HEK293T (cell line): ENCODE data around the gene LRRC74A.

ENCODE experiments used
- CTCF ChIA-PET: fragments of 350-600 bp; formaldehyde crosslinking; extraction: SDS; loops from one replicate; lab custom pipeline; 2021; ENCODE audit warnings: antibody characterized with exemption, inconsistent platforms; lab: Yijun Ruan, JAX
- POLR2A ChIA-PET: fragments of 350-600 bp; formaldehyde crosslinking; extraction: SDS; loops from one replicate; lab custom pipeline; 2020; ENCODE audit warnings: antibody characterized with exemption, inconsistent platforms; lab: Yijun Ruan, JAX
- DNase-seq: peaks from one replicate; pipeline ENCODE4 v3.0.0; 2012; ENCODE audit warnings: mixed read lengths; ENCODE audit errors: extremely low spot score
- ARNT ChIP-seq: fragments of 450-650 bp; IDR thresholded peaks from 2 replicates; pipeline ENCODE4 v1.6.1; 2017; ENCODE audit warnings: mild to moderate bottlenecking
- BHLHE40 ChIP-seq: fragments of 450-650 bp; IDR thresholded peaks from 2 replicates; pipeline ENCODE4 v1.6.1; 2016; ENCODE audit warnings: mild to moderate bottlenecking, moderate library complexity, borderline replicate concordance
- CTBP1 ChIP-seq: fragments of 450-650 bp; IDR thresholded peaks from 2 replicates; pipeline ENCODE4 v1.6.1; 2016; ENCODE audit warnings: borderline replicate concordance
- ELF4 ChIP-seq: fragments of 450-650 bp; IDR thresholded peaks from 2 replicates; pipeline ENCODE4 v1.6.1; 2017; ENCODE audit warnings: antibody characterized with exemption
- FOXA1 ChIP-seq: fragments of 450-650 bp; IDR thresholded peaks from 2 replicates; pipeline ENCODE4 v1.6.1; 2016; ENCODE audit warnings: mild to moderate bottlenecking
- FOXK2 ChIP-seq: fragments of 450-650 bp; IDR thresholded peaks from 2 replicates; pipeline ENCODE4 v1.6.1; 2016; ENCODE audit warnings: mild to moderate bottlenecking
- FOXM1 ChIP-seq: fragments of 450-650 bp; IDR thresholded peaks from 2 replicates; pipeline ENCODE4 v1.6.1; 2017; ENCODE audit warnings: mild to moderate bottlenecking, borderline replicate concordance
- HDGF ChIP-seq: fragments of 450-650 bp; IDR thresholded peaks from 2 replicates; pipeline ENCODE4 v1.6.1; 2017; ENCODE audit warnings: antibody characterized with exemption, borderline replicate concordance
- L3MBTL2 ChIP-seq: fragments of 450-650 bp; conservative IDR thresholded peaks from 2 replicates; pipeline ENCODE4 v1.6.1; 2016; ENCODE audit warnings: mild to moderate bottlenecking
- LEF1 ChIP-seq: fragments of 450-650 bp; IDR thresholded peaks from 2 replicates; pipeline ENCODE4 v1.6.1; 2017; ENCODE audit warnings: mild to moderate bottlenecking, borderline replicate concordance
- NFRKB ChIP-seq: fragments of 450-650 bp; IDR thresholded peaks from 2 replicates; pipeline ENCODE4 v1.6.1; 2016; ENCODE audit warnings: mild to moderate bottlenecking, moderate library complexity
- PKNOX1 ChIP-seq: fragments of 450-650 bp; IDR thresholded peaks from 2 replicates; pipeline ENCODE4 v1.6.1; 2016
- SP1 ChIP-seq: fragments of 450-650 bp; IDR thresholded peaks from 2 replicates; pipeline ENCODE4 v1.6.1; 2017
- SUZ12 ChIP-seq: fragments of 450-650 bp; IDR thresholded peaks from 2 replicates; pipeline ENCODE4 v1.6.1; 2016; ENCODE audit warnings: mild to moderate bottlenecking
- TARDBP ChIP-seq: fragments of 450-650 bp; IDR thresholded peaks from 2 replicates; pipeline ENCODE4 v1.6.1; 2016
- ZNF384 ChIP-seq: fragments of 450-650 bp; IDR thresholded peaks from 2 replicates; pipeline ENCODE4 v1.6.1; 2016

Gene LRRC74A

DNA sequence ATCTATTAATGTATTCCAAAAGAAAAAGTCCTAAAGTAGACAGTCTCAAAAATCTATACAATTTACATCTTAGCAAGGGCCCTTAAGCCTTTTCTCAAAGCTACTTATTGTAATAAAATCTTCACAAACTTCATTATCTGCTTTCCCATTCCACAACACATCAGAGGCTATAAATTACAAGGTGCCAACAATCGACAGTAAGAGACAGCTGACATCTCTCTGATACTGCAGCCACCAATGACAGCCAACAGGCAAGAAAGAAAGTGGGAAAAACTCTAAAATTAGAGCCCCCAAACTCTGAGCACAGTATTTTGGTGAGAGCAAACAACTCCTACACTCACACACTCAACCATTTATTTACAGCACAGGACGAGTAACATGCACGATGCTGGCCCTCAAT is 15.7 kb upstream of the LRRC74A start:
- ChIA-PET POLR2A (interaction anchor here (0.7 to 1.8 kb wide), 4 partner anchors 11 to 458 kb away, joined by 3 to 7 read pairs (median 3); no protein-coding TSS in a partner anchor), CTCF (interaction anchor here (0.7 to 1.6 kb wide), 7 partner anchors 11 to 341 kb away, joined by 3 to 6 read pairs (median 3); no protein-coding TSS in a partner anchor)
- DNase-seq: no peak
- TF ChIP-seq PKNOX1 (peak; percentile 75), FOXK2 (no peak)

DNA sequence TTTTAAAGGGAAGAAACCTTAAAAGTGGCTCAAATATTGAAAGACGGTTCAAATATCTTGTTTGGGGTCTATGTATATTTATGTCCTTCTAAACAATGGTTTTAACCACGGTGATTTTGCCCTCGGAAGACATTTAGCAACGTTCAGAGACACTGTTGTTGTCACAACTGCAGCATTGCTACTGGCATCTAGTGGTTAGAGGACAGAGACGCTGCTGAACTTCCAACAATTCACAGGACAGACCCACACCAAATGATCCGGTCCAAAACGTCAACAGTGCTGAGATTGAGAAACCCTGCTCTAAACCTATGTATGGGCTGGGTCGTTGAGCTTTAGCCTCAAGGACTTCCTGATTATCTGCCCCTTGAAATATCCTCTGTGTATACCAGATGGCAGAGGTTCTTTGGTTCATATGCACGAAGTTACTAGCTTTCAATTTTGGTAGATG is 15.2 kb upstream of the LRRC74A start:
- DNase-seq: peak; percentile 33
- POLR2A ChIA-PET: interaction anchor here (0.7 to 1.8 kb wide), 6 partner anchors 11 to 458 kb away, joined by 3 to 7 read pairs (median 3); no protein-coding TSS in a partner anchor
- CTCF ChIA-PET: interaction anchor here (0.6 to 1.1 kb wide), 9 partner anchors 11 to 669 kb away, joined by 3 to 6 read pairs (median 3); no protein-coding TSS in a partner anchor
- TF ChIP-seq ZNF384 (no peak), ELF4 (no peak), SUZ12 (no peak), L3MBTL2 (no peak), FOXA1 (no peak), SP1 (no peak), BHLHE40 (no peak), LEF1 (no peak), FOXM1 (no peak), CTBP1 (no peak), NFRKB (no peak), TARDBP (no peak), HDGF (no peak), FOXK2 (no peak), PKNOX1 (no peak), ARNT (no peak)

GRCh38 chr14:76811561-76811960 is 14.6 kb upstream of the LRRC74A start:
- DNase-seq: no peak
- ChIA-PET CTCF (interaction anchor here (0.6 to 1.1 kb wide), 8 partner anchors 12 to 669 kb away, joined by 3 to 6 read pairs (median 4); no protein-coding TSS in a partner anchor), POLR2A (interaction anchor here (0.7 to 1.8 kb wide), 10 partner anchors 12 to 264 kb away, joined by 3 to 8 read pairs (median 4); partner anchors contain the start of gene LRRC74A)
- TF ChIP-seq LEF1: no peak
- no peak for TF ChIP-seq ZNF384
- no peak for TF ChIP-seq SUZ12
- TF ChIP-seq BHLHE40: no peak
- TF ChIP-seq FOXM1: no peak
- TF ChIP-seq ARNT: no peak
- TF ChIP-seq FOXA1: no peak
- TF ChIP-seq L3MBTL2: no peak
- no peak for TF ChIP-seq FOXK2
- no peak for TF ChIP-seq CTBP1
- TF ChIP-seq ELF4: no peak
- TF ChIP-seq SP1: no peak

- POLR2A ChIA-PET: interaction anchor here (0.6 to 1.8 kb wide), 15 partner anchors 10 to 264 kb away, joined by 3 to 8 read pairs (median 4); partner anchors contain the start of gene LRRC74A
- DNase-seq: peak; percentile 20
These were observed 14.2 kb upstream of the LRRC74A start for GRCh38 chr14:76812093-76812421.

DNA sequence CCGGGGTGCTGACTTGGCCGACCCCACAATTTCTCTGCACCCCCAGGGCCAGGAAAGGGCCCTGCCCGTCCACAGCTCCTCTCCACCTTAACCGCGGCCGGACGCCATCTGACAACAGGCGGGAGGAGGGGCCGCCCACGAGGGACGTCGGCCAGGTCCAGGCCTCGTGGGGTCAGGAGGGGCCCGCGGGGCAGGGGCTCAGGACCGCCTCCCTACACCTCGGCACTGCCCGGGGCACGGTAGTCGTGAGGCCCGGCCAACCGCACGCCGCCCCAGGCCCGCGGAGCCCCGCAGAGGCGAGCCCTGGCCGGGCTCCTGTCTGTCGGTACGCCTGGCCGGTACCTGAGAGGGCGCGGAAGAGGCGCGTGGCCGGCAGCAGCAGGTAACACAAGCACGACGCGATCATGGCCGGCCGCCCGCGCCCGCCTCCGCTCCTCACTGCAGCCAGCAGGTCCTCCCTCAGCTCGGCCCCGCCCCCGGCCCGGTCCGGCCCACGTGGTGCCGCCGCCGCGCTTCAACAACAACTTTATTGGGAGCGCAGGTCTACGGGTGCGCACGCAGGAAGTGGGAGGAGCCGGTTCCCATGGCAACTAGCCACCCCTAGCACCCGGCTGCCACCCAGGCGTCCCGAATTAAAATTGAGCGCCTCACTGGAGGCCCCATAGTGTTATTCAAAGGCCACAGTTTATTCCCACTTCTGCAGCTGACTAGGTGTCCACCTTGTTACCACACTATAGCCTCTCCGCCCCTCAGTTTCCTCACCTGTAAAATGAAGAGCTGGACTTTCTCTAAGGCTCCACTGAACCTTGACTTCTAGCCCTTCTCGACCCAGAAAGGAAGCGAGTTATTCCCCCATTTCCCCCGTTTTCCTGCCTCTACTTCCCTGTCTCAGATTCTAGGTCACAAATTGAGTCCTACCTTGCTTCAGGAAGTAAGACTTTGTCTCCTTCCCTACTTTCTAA is 13.5 kb upstream of the LRRC74A start, which contains the start of gene ANGEL1:
Gene ANGEL1, minus strand, starts transcription at position 461 of the 962 bp plus-strand sequence. Its CDS starts 55 bp downstream, at position 406.
- POLR2A ChIA-PET: interaction anchor here (0.6 to 1.8 kb wide), 16 partner anchors 10 to 263 kb away, joined by 3 to 8 read pairs (median 4); partner anchors contain the start of gene LRRC74A
- CTCF ChIA-PET: no interaction called here
- DNase-seq: peak; percentile 92
- peak; percentile 57; the same call in 1 of the 2 replicates for TF ChIP-seq ZNF384
- TF ChIP-seq SP1: no peak; the same call in 1 of the 2 replicates
- TF ChIP-seq FOXA1: no peak
- TF ChIP-seq L3MBTL2: peak; percentile 81

More at GRCh38 chr14:76812093-76812421, 14.2 kb upstream of the LRRC74A start:
- CTCF ChIA-PET: no interaction called here
- TF ChIP-seq ELF4 (no peak), SUZ12 (no peak), BHLHE40 (no peak), NFRKB (no peak), L3MBTL2 (no peak), CTBP1 (no peak), PKNOX1 (no peak), TARDBP (no peak)
